DOHH2 (cell line): Measurements from ENCODE around the gene RPL13A.

Source experiments
- H3F3A ChIP-seq: fragments of 200-600 bp; sonication (generic), shearing (Covaris generic); 2 replicates; pipeline ENCODE4 v1.6.0; 2016; ENCODE audit warnings: antibody characterized with exemption, mild to moderate bottlenecking; ENCODE audit not compliant: control insufficient read depth, insufficient read depth
- H3K27ac ChIP-seq: fragments of 200-600 bp; sonication (generic); 2 replicates; pipeline ENCODE4 v1.5.1; 2014; ENCODE audit warnings: low read depth, mild to moderate bottlenecking, low read length, moderate library complexity
- H3K27me3 ChIP-seq: fragments of 200-600 bp; sonication (generic); 2 replicates; pipeline ENCODE4 v1.6.1; 2014; ENCODE audit warnings: mild to moderate bottlenecking, low read length, mixed read lengths; ENCODE audit not compliant: control insufficient read depth
- H3K36me3 ChIP-seq: fragments of 200-600 bp; sonication (generic); 2 replicates; pipeline ENCODE4 v1.6.1; 2014; ENCODE audit warnings: mild to moderate bottlenecking, low read length, moderate library complexity, mixed read lengths; ENCODE audit not compliant: control insufficient read depth
- H3K4me1 ChIP-seq: fragments of 200-600 bp; sonication (generic); 2 replicates; pipeline ENCODE4 v1.6.1; 2014; ENCODE audit warnings: mild to moderate bottlenecking, low read length, mixed read lengths; ENCODE audit not compliant: control insufficient read depth
- H3K4me2 ChIP-seq: fragments of 200-600 bp; sonication (generic); 2 replicates; pipeline ENCODE4 v1.6.0; 2014; ENCODE audit warnings: mild to moderate bottlenecking, low read length, moderate library complexity
- H3K4me3 ChIP-seq: fragments of 200-600 bp; sonication (generic); 2 replicates; pipeline ENCODE4 v1.5.1; 2014; ENCODE audit warnings: mild to moderate bottlenecking, low read length, mixed read lengths
- H3K79me2 ChIP-seq: fragments of 200-600 bp; sonication (generic); 2 replicates; pipeline ENCODE4 v1.6.1; 2014; ENCODE audit warnings: mild to moderate bottlenecking, low read length, mixed read lengths; ENCODE audit not compliant: control insufficient read depth
- H3K9me2 ChIP-seq: fragments of 200-600 bp; sonication (generic); replicated peaks from 2 replicates; pipeline ENCODE4 v1.6.1; 2014; ENCODE audit warnings: mild to moderate bottlenecking, low read length, mixed read lengths; ENCODE audit not compliant: control insufficient read depth
- H3K9me3 ChIP-seq: fragments of 200-600 bp; sonication (generic); 2 replicates; pipeline ENCODE4 v1.6.1; 2014; ENCODE audit warnings: antibody characterized with exemption, low read length, mixed read lengths; ENCODE audit not compliant: control insufficient read depth, insufficient read depth
- H4K20me1 ChIP-seq: fragments of 200-600 bp; sonication (generic); 2 replicates; pipeline ENCODE4 v1.6.0; 2014; ENCODE audit warnings: low read depth, mild to moderate bottlenecking, antibody characterized with exemption, low read length, moderate library complexity; ENCODE audit not compliant: control insufficient read depth, insufficient read depth
- EZH2phosphoT487 ChIP-seq: fragments of 200-600 bp; sonication (generic); IDR thresholded peaks from 2 replicates; pipeline ENCODE4 v1.6.1; 2017; ENCODE audit warnings: borderline replicate concordance, mild to moderate bottlenecking, antibody characterized with exemption, low read length, moderate library complexity, mixed read lengths
- TF ChIP-seq, protein P1 (sequence below): fragments of 200-600 bp; sonication (generic); IDR thresholded peaks from one replicate; pipeline ENCODE4 v1.5.1; 2014; ENCODE audit warnings: antibody characterized with exemption, mild to moderate bottlenecking, low read depth, low read length; ENCODE audit not compliant: poor library complexity, severe bottlenecking

Gene RPL13A

GRCh38 chr19:49491804-49492572 lies 4.6 kb downstream of the RPL13A start:
- Histone ChIP-seq H4K20me1 (peaks cover 27% of the 10 kb centered on the region), H3K4me2 (peak overlapping the region; percentile 31), H3K36me3 (peaks cover 68% of the 10 kb centered on the region), H3K27me3 (no peaks in the 10 kb centered on the region), H3F3A (peaks cover 79% of the 10 kb centered on the region), H3K4me1 (peaks cover 64% of the 10 kb centered on the region), H3K4me3 (no peak overlapping the region), H3K9me2 (no peaks in the 10 kb centered on the region), H3K79me2 (peaks cover 48% of the 10 kb centered on the region), H3K9me3 (no peaks in the 10 kb centered on the region), H3K27ac (peak overlapping the region; percentile 81)
- TF ChIP-seq, protein P1, sequence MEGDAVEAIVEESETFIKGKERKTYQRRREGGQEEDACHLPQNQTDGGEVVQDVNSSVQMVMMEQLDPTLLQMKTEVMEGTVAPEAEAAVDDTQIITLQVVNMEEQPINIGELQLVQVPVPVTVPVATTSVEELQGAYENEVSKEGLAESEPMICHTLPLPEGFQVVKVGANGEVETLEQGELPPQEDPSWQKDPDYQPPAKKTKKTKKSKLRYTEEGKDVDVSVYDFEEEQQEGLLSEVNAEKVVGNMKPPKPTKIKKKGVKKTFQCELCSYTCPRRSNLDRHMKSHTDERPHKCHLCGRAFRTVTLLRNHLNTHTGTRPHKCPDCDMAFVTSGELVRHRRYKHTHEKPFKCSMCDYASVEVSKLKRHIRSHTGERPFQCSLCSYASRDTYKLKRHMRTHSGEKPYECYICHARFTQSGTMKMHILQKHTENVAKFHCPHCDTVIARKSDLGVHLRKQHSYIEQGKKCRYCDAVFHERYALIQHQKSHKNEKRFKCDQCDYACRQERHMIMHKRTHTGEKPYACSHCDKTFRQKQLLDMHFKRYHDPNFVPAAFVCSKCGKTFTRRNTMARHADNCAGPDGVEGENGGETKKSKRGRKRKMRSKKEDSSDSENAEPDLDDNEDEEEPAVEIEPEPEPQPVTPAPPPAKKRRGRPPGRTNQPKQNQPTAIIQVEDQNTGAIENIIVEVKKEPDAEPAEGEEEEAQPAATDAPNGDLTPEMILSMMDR, result no peak
- TF ChIP-seq EZH2phosphoT487, result no peak

DNA sequence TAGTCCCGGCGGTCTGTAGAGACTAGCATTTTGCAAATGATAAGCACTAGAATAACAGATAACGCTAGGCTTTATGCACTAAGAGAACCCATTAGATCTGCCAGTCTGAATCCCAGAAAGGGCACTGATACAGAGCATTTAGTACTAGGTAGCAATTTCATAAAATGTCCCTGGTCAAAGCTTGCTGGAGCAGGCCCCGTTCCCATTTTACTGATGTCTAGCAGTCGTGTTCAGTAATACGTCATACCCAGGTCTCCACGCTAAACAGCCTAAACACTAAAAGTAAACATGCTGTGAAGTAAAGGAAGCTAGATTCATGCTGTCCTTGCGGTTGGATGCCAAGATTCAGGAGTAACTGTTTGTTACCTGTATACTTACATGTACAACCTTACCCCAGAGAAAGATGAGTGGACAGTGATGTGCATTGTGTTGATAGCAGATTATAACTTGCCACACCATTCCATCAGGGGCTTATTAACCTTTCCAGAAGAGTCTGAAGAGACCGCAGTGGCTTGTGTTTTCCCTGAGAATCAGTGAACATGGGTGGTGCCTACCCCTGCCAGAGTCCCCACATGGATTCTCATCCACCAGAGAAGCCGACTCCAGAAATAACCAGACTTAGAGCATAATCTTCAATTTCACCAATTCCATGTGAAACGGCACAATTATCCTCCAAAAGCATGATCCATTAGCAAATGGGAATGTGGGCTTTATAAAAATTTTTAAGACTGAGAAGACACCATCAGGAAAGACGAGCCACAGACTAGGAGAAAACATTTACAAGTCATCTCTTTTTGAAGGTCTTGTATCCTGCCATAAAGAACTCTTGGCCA lies 5.4 kb downstream of the RPL13A start:
- peaks cover 71% of the 10 kb centered on the region for H3K36me3 ChIP-seq
- peaks cover 81% of the 10 kb centered on the region for H3F3A ChIP-seq
- no peaks in the 10 kb centered on the region for H3K9me2 ChIP-seq
- no peaks in the 10 kb centered on the region for H3K9me3 ChIP-seq
- no peaks in the 10 kb centered on the region for H3K27me3 ChIP-seq
- TF ChIP-seq, protein P1, result no peak
- no peak for TF ChIP-seq EZH2phosphoT487
- H3K4me1 ChIP-seq, result peaks cover 69% of the 10 kb centered on the region
- peaks cover 32% of the 10 kb centered on the region for H4K20me1 ChIP-seq
- no peak overlapping the region for H3K4me3 ChIP-seq
- H3K27ac ChIP-seq, result peak overlapping the region; percentile 81
- H3K79me2 ChIP-seq, result peaks cover 52% of the 10 kb centered on the region
- H3K4me2 ChIP-seq, result peak overlapping the region; percentile 31

- Histone ChIP-seq H3K4me3 (peak overlapping the region; percentile 94), H3K36me3 (peaks cover 61% of the 10 kb centered on the region), H3K79me2 (peaks cover 34% of the 10 kb centered on the region), H3K27ac (peak overlapping the region; percentile 81), H4K20me1 (peaks cover 14% of the 10 kb centered on the region; the same call in 1 of the 2 replicates), H3K9me3 (no peaks in the 10 kb centered on the region), H3F3A (peaks cover 78% of the 10 kb centered on the region), H3K9me2 (no peaks in the 10 kb centered on the region), H3K4me1 (peaks cover 80% of the 10 kb centered on the region), H3K27me3 (no peaks in the 10 kb centered on the region), H3K4me2 (peak overlapping the region; percentile 83)
- no peak for TF ChIP-seq EZH2phosphoT487
Observed at GRCh38 chr19:49496574-49497008, 9.2 kb downstream of the RPL13A start.
